Tibial nerve (tissue), 4 donors: Measurements from ENCODE around the gene SLC25A1. TPM values are rescaled to one million over a fixed set of nuclear protein-coding genes. Genes with fewer than 3 reads are reported as not detected.

Experiments
- DNase-seq, 2 donors: peaks; one replicate each; pipeline ENCODE4 v3.0.0-alpha.2; 2019; ENCODE audit warnings: low spot score in 2 of 2
- H3K27ac ChIP-seq, 4 donors: fragments of 200-600 bp; sonication (generic) in 3 of 4; one replicate each; pipeline ENCODE4 v1.5.1; 2017 to 2019; ENCODE audit warnings: mild to moderate bottlenecking in 1 of 4
- H3K27me3 ChIP-seq, 2 donors: fragments of 200-600 bp; sonication (generic) in 1 of 2; one replicate each; pipeline versions ENCODE4 v1.5.1 to v1.6.0; 2017 to 2019
- H3K36me3 ChIP-seq, 3 donors: fragments of 200-600 bp; sonication (generic); one replicate each; pipeline ENCODE4 v1.5.1; 2018 to 2019
- H3K4me1 ChIP-seq, 4 donors: fragments of 200-600 bp; sonication (generic) in 3 of 4; one replicate each; pipeline ENCODE4 v1.5.1; 2017 to 2019
- H3K4me3 ChIP-seq, 4 donors: fragments of 200-600 bp; sonication (generic) in 3 of 4; one replicate each; pipeline ENCODE4 v1.5.1; 2017 to 2019; ENCODE audit warnings: mild to moderate bottlenecking in 1 of 4, moderate library complexity in 1 of 4
- H3K9me3 ChIP-seq, 4 donors: fragments of 200-600 bp; sonication (generic) in 3 of 4; one replicate each; pipeline ENCODE4 v1.5.1; 2017 to 2019
- CTCF ChIP-seq, 5 experiments: fragments of 200-600 bp in 3 of 5; fragments of 450-650 bp in 2 of 5; sonication (generic) in 3 of 5; IDR thresholded peaks; one replicate each; pipeline ENCODE4 v1.5.1; 2016 to 2019; ENCODE audit warnings: antibody characterized with exemption in 5 of 5, mild to moderate bottlenecking in 3 of 5, moderate library complexity in 2 of 5
- EP300 ChIP-seq, 2 donors: sonication (generic); formaldehyde crosslinking; IDR thresholded peaks; one replicate each; pipeline ENCODE4 v1.6.1; 2017; ENCODE audit warnings: antibody characterized with exemption in 2 of 2, mild to moderate bottlenecking in 1 of 2
- POLR2A ChIP-seq, 2 donors: fragments of 450-650 bp; IDR thresholded peaks; one replicate each; pipeline ENCODE4 v1.6.1; 2017; ENCODE audit warnings: antibody characterized with exemption in 2 of 2, mild to moderate bottlenecking in 2 of 2, moderate library complexity in 2 of 2
- whole genome bisulfite sequencing, 2 donors: methylation state at CpG; one replicate each; pipeline ENCODE4 v1.1.5; 2018; 5-methylcytosine and 5-hydroxymethylcytosine counted together
- total RNA-seq, 4 donors: library from RNA; depleted of rRNA; stranded (reverse); fragments of >200 nt; gene quantifications; one replicate each; pipeline ENCODE4 v1.1.0, GENCODE V29; 2016

The SLC25A1 gene
- total RNA-seq, 4 donors from 2014 or later: 46.9 to 100 (median 86.2) TPM

DNA sequence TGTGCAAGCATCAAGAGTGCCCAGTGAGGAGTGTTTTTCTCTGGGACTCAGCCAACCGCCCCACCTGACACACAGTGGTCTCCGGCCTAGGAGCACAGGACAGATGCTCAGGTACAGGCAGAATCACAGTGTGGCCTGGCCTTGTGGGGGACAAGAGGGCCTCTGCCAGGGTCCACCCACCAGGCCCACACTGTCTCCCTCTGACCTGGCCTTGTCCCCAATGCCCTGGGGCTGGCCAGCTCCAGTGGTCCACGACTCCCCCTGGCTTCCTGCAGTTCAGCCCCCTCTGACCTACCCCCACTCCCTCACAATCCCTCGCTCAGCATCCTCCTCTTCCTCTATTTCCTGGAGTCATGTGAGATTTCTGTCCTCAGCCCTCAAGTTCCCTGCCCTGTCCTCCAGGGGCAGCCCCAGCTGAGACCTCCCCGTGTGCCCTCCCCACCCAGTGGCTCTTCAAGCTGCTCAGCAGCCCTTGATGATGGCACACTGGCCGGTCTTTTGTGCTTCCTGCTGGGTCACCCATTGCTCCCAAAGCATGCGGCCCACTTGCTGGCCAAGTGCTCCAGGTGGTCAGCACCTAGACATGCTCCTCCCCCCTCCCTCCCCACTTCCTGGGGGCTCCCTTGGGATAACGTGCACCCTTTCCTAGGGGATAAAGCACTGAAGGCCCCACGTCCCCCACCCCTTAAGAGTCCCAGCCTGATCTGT is 45.7 kb downstream of the SLC25A1 start:
- no peaks in the 10 kb centered on the region for H3K9me3 ChIP-seq
- H3K4me3 ChIP-seq: no peak overlapping the region
- 82 to 85% methylated on average over 8 to 9 of the region's 9 CpGs for whole genome bisulfite sequencing, 2 donors
- H3K4me1 ChIP-seq: no peaks in the 10 kb centered on the region
- H3K27me3 ChIP-seq: no peaks in the 10 kb centered on the region
- no peak for DNase-seq
- no peak overlapping the region for H3K27ac ChIP-seq
- no peak for TF ChIP-seq EP300 (IDR thresholded peaks at IDR 0.05)
- TF ChIP-seq CTCF (IDR thresholded peaks at IDR 0.05): no peak
- no peak for TF ChIP-seq POLR2A (IDR thresholded peaks at IDR 0.05)
- H3K36me3 ChIP-seq: peaks cover 0 to 72% (median 10%) of the 10 kb centered on the region in 3 donors

DNA sequence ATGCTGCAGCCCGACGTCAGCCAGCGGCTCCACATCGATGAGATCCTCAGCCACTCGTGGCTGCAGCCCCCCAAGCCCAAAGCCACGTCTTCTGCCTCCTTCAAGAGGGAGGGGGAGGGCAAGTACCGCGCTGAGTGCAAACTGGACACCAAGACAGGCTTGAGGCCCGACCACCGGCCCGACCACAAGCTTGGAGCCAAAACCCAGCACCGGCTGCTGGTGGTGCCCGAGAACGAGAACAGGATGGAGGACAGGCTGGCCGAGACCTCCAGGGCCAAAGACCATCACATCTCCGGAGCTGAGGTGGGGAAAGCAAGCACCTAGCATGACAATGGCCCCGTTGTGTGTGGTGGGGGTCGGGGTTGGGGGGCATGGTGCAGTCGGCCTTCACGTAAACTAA is 46.4 kb downstream of the SLC25A1 start:
- no peaks in the 10 kb centered on the region for H3K4me1 ChIP-seq
- no peak for DNase-seq
- H3K36me3 ChIP-seq: peaks cover 0 to 65% (median 10%) of the 10 kb centered on the region in 3 donors
- H3K9me3 ChIP-seq: no peaks in the 10 kb centered on the region
- no peak for TF ChIP-seq EP300 (IDR thresholded peaks at IDR 0.05)
- no peak for TF ChIP-seq POLR2A (IDR thresholded peaks at IDR 0.05)
- TF ChIP-seq CTCF (IDR thresholded peaks at IDR 0.05): no peak
- WGBS, 2 donors: 89 to 91% methylated on average over 17 to 20 of the region's 20 CpGs
- H3K27ac ChIP-seq: no peak overlapping the region
- no peaks in the 10 kb centered on the region for H3K27me3 ChIP-seq
- H3K4me3 ChIP-seq: no peak overlapping the region

DNA sequence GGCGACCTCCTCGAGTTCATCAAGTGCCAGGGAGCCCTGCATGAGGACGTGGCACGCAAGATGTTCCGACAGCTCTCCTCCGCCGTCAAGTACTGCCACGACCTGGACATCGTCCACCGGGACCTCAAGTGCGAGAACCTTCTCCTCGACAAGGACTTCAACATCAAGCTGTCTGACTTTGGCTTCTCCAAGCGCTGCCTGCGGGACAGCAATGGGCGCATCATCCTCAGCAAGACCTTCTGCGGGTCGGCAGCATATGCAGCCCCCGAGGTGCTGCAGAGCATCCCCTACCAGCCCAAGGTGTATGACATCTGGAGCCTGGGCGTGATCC is 46.9 kb downstream of the SLC25A1 start:
- Histone ChIP-seq H3K36me3 (peaks cover 0 to 60% (median 10%) of the 10 kb centered on the region in 3 donors), H3K9me3 (no peaks in the 10 kb centered on the region), H3K27ac (no peak overlapping the region), H3K4me3 (no peak overlapping the region), H3K27me3 (no peaks in the 10 kb centered on the region), H3K4me1 (no peaks in the 10 kb centered on the region)
- DNase-seq: no peak
- WGBS, 2 donors: 96 to 97% methylated on average over 17 to 19 of the region's 19 CpGs
- TF ChIP-seq EP300 (IDR thresholded peaks at IDR 0.05): no peak
- TF ChIP-seq CTCF (IDR thresholded peaks at IDR 0.05): no peak
- TF ChIP-seq POLR2A (IDR thresholded peaks at IDR 0.05): no peak

GRCh38 chr22:19130959-19131684 is 47.4 kb downstream of the SLC25A1 start, which contains the start of gene TSSK2:
Gene TSSK2 (plus strand): TSS chr22:19131308. CDS start chr22:19131400, 92 bp downstream.
- TF ChIP-seq EP300 (IDR thresholded peaks at IDR 0.05): no peak
- no peak for TF ChIP-seq CTCF (IDR thresholded peaks at IDR 0.05)
- no peak for TF ChIP-seq POLR2A (IDR thresholded peaks at IDR 0.05)
- Histone ChIP-seq H3K27ac (no peak within 1 kb of the TSS), H3K4me3 (no peak within 1 kb of the TSS), H3K9me3 (no peaks in the 10 kb centered on the region), H3K36me3 (peaks cover 0 to 55% (median 10%) of the 10 kb centered on the region in 3 donors), H3K4me1 (no peaks in the 10 kb centered on the region), H3K27me3 (no peaks in the 10 kb centered on the region)
- WGBS, 2 donors: 85 to 93% methylated on average over 19 to 27 of the region's 27 CpGs
- DNase-seq: no peak

- Histone ChIP-seq H3K9me3 (no peaks in the 10 kb centered on the region), H3K4me3 (no peak overlapping the region), H3K36me3 (peaks cover 0 to 42% (median 4%) of the 10 kb centered on the region in 3 donors), H3K27ac (no peak overlapping the region), H3K4me1 (peaks cover 0 to under 1% (median 0%) of the 10 kb centered on the region in 4 donors), H3K27me3 (no peaks in the 10 kb centered on the region)
- no peak for DNase-seq
- WGBS, 2 donors: 81 to 84% methylated on average over 8 of the region's 8 CpGs
- TF ChIP-seq EP300 (IDR thresholded peaks at IDR 0.05) (no peak), POLR2A (IDR thresholded peaks at IDR 0.05) (no peak), CTCF (IDR thresholded peaks at IDR 0.05) (no peak)
These were observed 48.7 kb downstream of the SLC25A1 start for GRCh38 chr22:19129871-19130270.
